ENCODE results near the gene ARMC5.
"Not testable (repeated sequence)": the region's sequence is repeated elsewhere in the genome, so short reads cannot be mapped to it uniquely, and the experiment has no call there.

The ARMC5 gene

DNA sequence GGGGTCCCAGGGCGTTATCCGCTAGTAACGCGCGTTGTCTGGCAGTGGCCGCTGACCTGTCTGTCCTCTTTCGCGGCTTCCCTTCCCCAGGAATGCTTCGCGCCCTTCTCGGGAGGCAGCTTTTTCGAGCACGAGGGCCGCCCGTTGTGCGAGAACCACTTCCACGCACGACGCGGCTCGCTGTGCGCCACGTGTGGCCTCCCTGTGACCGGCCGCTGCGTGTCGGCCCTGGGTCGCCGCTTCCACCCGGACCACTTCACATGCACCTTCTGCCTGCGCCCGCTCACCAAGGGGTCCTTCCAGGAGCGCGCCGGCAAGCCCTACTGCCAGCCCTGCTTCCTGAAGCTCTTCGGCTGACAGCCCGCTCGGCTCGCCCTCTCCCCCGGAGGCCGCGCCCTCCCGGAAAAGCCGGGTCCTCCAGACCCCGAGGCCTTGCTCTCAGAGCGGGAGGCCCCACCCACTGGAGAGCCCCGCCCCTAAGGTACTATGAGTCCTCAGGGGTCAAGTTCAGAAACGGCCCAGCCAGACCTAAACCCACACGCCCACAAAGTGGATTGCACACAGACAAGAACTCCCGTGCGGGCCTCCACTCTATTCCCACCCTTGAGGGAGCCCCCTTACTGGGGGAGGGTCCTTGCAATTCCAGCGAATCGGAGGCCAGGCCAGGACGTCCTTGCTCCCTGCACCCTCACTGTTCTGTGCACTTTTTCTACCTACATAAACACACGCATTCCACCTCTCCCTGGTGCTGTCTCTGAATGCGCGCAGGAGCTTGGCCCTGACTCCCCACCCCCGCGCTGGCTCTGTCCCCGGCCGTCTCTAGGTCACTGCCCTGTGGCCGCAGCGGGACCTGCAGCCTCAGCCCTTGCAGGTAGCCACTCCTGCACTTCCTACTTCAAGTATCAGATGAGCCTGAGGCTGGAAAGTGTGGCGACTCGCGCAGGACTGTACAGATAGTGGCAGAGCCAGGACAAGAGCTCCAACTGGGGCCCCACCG, 18.2 kb downstream of the ARMC5 start:
- DNase-seq (ENCODE audit: low spot score): no peak
- no peak for FAIRE-seq

DNA sequence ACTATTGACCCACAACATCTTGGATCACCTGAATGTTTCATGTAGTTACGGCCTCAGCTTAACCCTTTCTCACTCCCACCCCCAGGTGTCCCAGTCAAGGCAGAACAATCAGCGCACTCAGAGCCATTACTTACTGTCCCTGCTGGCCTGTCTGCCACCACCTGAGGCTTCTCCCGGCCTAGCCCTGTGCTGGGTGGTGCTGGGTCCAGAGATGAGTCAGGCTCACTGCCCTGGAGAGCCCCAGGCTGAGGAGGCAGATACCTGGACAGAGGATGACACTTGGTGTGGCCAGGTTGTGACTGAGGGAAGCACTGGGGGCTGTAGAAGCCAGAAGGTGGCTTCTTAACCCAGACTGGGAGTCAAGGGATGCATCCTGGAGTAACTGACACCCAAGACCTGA, 19.7 kb downstream of the ARMC5 start:
- FAIRE-seq: no peak
- no peak for DNase-seq (ENCODE audit: low spot score)

GRCh38 chr16:31479751-31480150, 20.4 kb downstream of the ARMC5 start:
- FAIRE-seq (no peak), DNase-seq (ENCODE audit: low spot score) (no peak)

DNA sequence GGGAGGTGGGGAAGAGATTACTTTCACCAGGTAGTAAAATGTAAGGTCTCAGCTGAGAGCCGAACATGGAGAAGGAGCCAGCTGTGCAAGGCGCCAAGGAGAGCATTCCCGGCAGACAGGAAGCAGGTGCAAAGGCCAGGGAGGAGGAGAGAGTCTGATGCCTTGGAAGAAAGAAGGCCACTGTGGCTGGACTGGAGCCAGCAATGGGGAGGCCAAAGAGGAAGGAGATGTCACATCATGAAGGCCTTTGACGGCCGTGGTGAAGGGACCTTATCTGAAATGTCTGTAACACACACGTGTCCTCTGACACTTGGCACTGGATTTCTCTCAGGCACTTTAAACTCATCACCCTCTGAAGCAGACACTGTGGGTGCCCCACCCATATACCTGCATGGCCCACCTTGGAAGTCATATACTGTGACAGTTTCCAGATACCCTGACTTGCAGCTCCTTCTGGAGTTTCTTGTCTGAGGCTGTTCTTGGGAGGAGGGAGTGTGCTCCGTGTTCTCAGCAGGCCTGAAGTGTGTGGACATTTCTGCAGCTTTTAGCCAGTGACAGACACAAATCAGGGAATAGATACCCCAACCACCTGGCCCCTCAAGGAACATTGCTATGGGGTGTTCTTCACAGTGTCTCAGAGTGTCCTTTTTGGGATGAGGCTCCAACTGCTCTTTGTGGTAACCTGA, 21.7 kb downstream of the ARMC5 start:
- FAIRE-seq (no peak), DNase-seq (ENCODE audit: low spot score) (no peak)

- DNase-seq (ENCODE audit: low spot score) (no peak), FAIRE-seq (no peak)
Measured at GRCh38 chr16:31483081-31483480, 23.8 kb downstream of the ARMC5 start, which contains the start of gene SLC5A2. SLC5A2 (plus strand) TSS chr16:31483123; CDS start chr16:31483137, 14 bp downstream.

DNA sequence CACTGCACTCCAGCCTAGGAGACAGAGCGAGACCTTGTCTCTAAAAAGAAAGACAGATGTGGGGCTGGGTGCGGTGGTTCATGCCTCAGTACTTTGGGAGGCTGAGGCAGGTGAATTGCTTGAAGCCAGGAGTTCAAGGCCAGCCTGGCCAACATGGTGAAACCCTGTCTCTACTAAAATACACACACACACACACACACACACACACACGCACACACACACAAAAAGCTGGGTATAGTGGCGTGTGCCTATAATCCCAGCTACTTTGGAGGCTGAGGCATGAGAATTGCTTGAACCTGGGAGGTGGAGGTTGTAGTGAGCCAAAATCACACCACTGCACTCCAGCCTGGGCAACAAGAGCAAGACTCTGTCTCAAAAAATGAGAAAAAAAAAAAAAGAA, 24.7 kb downstream of the ARMC5 start:
- FAIRE-seq: not testable (repeated sequence)

GRCh38 chr16:31484491-31485171, 25.3 kb downstream of the ARMC5 start:
- peak; percentile 82 for DNase-seq (ENCODE audit: low spot score)
- FAIRE-seq: peak; percentile 84

More for the DNA sequence above, 24.7 kb downstream of the ARMC5 start:
- DNase-seq (ENCODE audit: low spot score): not testable (repeated sequence)

- FAIRE-seq (no peak), DNase-seq (ENCODE audit: low spot score) (no peak)
Measured at GRCh38 chr16:31485571-31485970, 26.3 kb downstream of the ARMC5 start.

- FAIRE-seq: no peak
Measured at GRCh38 chr16:31486045-31486444, 26.7 kb downstream of the ARMC5 start.

GRCh38 chr16:31487071-31487719, 27.9 kb downstream of the ARMC5 start:
- no peak for FAIRE-seq
- DNase-seq (ENCODE audit: low spot score): no peak

More at GRCh38 chr16:31486045-31486444, 26.7 kb downstream of the ARMC5 start:
- DNase-seq (ENCODE audit: low spot score): no peak

DNA sequence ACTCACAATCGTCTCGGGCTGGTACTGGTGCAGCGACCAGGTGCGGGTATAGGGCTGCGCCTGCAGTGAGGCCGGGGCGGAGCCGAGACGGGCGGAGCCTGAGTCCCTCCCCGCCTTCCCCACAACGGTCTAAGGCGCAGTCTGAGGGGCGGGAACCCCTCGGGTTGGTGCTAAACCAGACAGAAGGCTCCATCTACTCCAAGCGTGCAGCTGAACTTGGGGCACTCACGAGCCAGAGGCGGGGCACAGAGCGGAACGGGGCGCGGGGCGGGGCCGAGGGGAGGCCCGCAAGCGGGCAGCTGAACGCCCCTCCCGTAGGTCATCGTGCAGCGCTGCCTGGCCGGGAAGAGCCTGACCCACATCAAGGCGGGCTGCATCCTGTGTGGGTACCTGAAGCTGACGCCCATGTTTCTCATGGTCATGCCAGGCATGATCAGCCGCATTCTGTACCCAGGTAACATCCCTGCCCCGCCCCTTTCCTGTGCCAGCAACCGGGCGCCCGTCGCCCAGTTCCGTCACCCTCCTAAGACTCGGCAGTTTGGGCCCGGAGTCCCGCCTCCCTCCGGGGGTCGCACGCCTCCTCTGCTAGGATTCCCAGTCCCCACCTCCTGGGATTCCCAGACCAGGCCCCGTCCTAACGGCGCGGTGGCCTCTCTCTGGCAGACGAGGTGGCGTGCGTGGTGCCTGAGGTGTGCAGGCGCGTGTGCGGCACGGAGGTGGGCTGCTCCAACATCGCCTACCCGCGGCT, 28.6 kb downstream of the ARMC5 start:
- FAIRE-seq (no peak), DNase-seq (ENCODE audit: low spot score) (no peak)

DNA sequence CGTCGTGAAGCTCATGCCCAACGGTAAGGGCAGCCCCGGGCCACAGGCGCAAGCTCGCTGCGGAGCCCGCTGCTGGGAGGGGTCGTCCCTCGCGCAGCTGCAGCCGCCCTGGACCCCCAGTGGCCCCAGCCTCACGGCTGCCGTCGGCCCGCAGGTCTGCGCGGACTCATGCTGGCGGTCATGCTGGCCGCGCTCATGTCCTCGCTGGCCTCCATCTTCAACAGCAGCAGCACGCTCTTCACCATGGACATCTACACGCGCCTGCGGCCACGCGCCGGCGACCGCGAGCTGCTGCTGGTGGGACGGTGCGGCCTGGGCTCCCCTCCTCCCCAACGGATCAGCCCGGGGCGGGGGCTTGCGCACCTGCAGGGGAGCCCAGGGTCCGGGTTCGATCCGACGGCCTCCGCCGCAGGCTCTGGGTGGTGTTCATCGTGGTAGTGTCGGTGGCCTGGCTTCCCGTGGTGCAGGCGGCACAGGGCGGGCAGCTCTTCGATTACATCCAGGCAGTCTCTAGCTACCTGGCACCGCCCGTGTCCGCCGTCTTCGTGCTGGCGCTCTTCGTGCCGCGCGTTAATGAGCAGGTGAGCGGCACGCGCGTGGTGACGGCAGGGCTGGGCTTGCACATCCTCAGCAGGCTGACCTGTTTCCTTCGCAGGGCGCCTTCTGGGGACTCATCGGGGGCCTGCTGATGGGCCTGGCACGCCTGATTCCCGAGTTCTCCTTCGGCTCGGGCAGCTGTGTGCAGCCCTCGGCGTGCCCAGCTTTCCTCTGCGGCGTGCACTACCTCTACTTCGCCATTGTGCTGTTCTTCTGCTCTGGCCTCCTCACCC, 29.4 kb downstream of the ARMC5 start:
- no peak for FAIRE-seq
- no peak for DNase-seq (ENCODE audit: low spot score)

- no peak for DNase-seq (ENCODE audit: low spot score)
- FAIRE-seq: no peak
Measured at GRCh38 chr16:31489298-31489564, 29.9 kb downstream of the ARMC5 start.

DNA sequence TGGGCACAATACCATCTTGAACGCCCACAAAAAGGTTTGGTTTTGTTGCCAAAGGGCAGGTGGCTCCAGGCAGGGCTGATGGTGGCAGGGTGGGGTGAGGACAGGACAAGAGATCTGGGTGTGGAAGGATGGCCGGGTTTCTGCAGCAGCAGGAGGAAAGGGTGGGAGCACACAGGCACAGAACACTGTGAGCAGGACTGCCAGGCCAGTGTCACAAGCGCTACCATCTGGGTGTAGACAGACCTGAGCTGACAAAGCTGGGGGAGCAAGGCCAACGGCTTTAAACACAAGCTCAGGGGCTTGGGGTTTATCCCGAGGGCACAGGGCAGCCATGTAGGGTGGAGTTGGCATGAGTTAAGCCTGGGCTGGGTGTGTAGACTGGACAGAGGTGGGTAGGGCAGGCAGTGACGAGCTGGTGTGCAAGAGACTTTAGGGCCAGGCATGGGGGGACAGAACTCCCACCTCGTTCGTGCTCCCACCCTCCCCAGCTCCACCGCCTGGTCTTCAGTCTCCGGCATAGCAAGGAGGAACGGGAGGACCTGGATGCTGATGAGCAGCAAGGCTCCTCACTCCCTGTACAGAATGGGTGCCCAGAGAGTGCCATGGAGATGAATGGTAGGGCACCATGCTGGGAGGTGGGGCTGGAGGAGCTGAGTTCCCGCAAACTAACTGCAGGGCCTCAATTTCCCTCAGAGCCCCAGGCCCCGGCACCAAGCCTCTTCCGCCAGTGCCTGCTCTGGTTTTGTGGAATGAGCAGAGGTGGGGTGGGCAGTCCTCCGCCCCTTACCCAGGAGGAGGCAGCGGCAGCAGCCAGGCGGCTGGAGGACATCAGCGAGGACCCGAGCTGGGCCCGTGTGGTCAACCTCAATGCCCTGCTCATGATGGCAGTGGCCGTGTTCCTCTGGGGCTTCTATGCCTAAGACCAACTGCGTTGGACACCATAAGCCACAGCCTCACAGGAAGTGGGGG, 30.6 kb downstream of the ARMC5 start:
- FAIRE-seq (no peak), DNase-seq (ENCODE audit: low spot score) (no peak)

DNA sequence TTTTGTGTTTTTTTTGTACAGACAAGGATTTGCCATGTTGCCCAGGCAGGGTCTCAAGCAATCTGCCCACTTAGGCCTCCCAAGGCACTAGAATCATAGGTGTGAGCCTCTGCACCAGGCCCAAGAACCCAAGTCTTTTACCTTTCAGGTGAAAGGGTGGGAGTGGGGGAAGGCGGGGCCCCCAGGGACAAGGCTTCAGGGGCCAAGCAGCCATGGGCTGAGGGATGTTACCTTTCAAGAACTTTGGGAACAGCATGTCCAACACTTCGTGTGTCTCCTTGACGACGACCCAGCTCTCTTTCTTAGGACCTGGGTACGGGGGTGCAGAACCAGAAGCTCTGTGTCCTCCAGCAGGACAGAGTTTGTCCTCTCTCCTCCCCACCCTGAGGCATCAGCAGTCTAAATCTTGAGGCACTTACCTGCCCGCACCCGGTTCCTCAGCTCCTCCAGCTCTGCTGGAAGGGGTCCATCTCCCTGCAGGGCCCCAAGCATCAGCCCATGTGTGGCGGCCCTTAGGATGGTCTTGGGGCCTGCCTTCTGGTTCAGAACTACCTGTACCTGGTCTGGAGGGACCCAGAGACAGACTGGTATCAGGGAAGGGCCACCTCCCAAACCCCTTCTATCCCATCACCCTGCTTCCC, 32.6 kb downstream of the ARMC5 start:
- FAIRE-seq (no peak), DNase-seq (ENCODE audit: low spot score) (no peak)

- FAIRE-seq (no peak), DNase-seq (ENCODE audit: low spot score) (no peak)
Measured at GRCh38 chr16:31493506-31494125, 34.3 kb downstream of the ARMC5 start.

- DNase-seq (ENCODE audit: low spot score) (no peak), FAIRE-seq (no peak)
Measured at GRCh38 chr16:31496670-31497069, 37.4 kb downstream of the ARMC5 start.

GRCh38 chr16:31498493-31498892, 39.2 kb downstream of the ARMC5 start:
- FAIRE-seq: no peak
- DNase-seq (ENCODE audit: low spot score): no peak

All from RCC 7860 (cell line).